ENCODE results near the gene BBOF1.
A peak's percentile ranks its signal among the peaks of the same experiment; 100 is the strongest.

BBOF1 gene

GRCh38 chr14:74089251-74090020 is 70.3 kb downstream of the BBOF1 start:
- no peak for DNase-seq (ENCODE audit: low spot score)

GRCh38 chr14:74105381-74105780 is 86.2 kb downstream of the BBOF1 start:
- no peak for DNase-seq (ENCODE audit: low spot score)

GRCh38 chr14:74109369-74109768 is 90.2 kb downstream of the BBOF1 start:
- no peak for DNase-seq (ENCODE audit: low spot score)

- peak; percentile 47 for DNase-seq (ENCODE audit: low spot score)
Observed at GRCh38 chr14:74111395-74112216, 92.5 kb downstream of the BBOF1 start.
